ENCODE results near the gene BACE2.
A peak's percentile ranks its signal among the peaks of the same experiment; 100 is the strongest.

Gene BACE2

GRCh38 chr21:41167348-41168342 lies at the start of gene BACE2:
BACE2 (plus strand) TSS chr21:41168160; CDS start chr21:41168264, 104 bp downstream.
- FAIRE-seq = no peak

GRCh38 chr21:41119901-41120300 lies 48.1 kb upstream of the BACE2 start:
- no peak for FAIRE-seq

- no peak for FAIRE-seq
Observed at GRCh38 chr21:41120997-41121396, 47.0 kb upstream of the BACE2 start.

DNA sequence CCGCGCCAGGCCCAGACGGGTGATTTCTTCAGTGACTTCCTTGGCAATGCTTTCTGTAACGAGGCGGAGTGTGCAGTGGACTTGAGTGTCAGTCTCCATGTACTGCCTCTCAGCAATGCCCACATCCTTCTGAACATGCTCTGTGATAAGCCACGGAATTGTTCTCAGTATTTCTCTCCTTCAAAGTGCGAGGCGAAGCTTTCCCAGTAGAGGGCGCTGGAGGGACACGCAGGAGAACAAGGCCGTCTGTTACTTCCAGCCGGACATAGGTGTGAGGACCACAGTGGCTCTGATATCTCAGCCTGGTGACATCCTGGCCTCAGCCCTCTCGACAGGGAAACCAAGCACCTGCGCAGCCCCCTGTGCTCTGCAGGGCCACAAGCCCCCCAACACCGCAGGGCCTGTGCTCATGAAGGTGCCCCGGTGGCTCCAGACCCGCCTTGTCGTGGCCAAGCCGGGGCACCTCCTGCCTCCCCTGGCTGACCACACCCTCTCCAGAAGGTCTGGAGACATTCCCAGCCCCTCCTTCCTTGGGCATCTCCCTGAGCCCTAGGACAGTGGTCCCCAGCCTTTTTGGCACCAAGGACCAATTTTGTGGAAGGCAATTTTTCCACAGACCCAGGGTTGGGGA lies 46.1 kb upstream of the BACE2 start:
- peak; percentile 39 for FAIRE-seq

DNA sequence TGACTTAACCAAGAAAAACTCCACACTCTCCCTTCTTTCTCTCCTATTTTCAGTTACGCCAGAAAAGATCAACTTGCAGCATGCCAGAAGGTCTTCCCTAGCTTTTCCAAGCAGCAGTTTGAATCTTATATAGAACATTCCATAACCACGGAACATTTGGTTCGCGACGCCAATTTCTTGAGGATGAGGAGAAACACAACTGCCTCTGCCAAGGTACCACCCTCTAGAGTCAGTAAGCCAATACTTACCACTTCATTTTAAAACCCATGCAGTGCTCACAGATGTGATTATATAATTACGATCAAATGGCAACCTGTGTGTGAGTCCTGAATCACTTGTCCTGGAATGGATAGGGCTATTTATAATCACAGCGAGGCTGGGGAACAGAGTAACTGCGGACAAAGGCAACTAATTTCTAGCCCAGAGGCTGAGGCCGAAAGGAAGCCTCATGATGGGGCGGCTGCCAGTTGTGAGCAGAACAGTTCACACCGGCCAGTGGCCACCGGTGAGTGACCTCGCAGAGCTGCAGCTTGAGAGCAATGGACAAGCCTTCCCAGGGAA lies 43.2 kb upstream of the BACE2 start:
- no peak for FAIRE-seq

DNA sequence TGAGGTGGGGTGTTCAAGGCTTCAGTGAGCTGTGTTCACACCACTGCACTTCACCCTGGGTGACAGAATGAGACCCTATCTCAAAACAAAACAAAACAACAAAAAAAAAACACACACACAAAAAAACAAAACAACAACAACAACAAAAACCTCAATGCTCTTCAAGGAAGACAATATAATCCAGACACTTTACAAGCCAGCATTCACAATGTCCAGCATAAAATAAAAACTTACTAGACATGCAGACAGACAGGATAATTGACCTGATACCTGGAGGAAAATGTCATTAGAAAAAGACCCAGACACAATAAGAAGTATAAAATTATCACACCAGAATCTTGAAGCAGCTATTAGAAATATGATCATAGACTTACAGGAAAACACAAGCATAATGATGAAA lies 39.0 kb upstream of the BACE2 start:
- FAIRE-seq = no peak

GRCh38 chr21:41130883-41131282 lies 37.1 kb upstream of the BACE2 start:
- no peak for FAIRE-seq

GRCh38 chr21:41133874-41134522 lies 34.0 kb upstream of the BACE2 start:
- FAIRE-seq = peak; percentile 57

DNA sequence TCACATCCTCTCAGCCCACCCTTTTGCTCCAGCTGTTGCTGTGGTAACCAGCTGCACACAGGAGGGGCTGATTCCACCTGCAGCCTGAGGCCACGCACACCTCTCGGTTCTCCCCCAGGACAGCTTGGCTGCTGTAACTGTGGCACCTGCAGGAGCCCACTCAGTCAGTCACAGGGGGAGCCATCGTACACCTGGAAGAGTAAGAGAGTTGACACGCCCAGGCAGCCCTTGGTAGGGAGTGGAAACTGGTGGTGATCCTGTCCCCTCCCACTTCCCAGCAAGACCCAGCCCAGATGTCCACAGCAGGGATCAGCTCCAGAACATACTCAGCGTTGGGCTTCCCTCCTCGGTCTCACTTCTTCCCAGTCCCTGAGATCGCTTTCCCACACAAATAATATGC lies 32.2 kb upstream of the BACE2 start:
- FAIRE-seq = no peak

DNA sequence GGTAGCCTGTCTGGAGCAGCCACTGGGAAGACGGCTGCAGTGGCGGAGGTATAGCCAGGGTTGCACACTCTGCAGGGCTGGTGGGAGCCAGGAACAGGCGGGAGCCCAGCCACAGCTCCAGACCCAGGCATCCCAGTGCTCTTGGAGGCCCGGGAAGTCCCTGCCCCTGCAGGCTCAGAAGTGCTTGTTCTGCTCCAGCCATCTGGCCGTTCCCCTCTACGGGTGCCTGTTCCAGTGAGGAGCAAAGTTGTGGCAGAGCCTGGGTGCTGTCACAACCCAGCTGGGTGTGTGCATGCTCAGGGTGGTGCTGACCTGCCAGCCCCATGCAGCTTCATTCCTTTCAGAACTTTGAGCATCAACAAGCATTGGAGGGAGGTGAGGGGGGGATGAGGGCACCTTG lies 31.7 kb upstream of the BACE2 start:
- no peak for FAIRE-seq

GRCh38 chr21:41137401-41137800 lies 30.6 kb upstream of the BACE2 start:
- FAIRE-seq = no peak

DNA sequence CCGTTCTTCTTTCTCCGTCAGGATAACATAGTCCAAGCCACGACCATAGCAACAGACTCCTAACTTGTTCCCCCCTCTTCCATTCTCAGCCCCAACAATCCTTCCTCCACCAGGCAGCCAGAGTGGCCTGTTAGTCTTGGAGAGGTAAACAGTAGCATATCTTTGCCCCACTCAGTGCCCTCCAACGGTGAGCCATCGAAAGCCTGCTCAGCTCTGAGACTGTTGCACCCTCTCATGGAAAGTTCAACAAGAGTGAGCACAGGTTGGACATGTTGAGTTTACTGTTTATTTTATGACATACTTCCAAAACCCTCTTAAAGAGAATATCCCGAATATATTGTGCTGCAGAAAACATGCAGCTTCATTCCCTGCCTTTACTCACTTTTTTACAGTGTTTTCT lies 30.1 kb upstream of the BACE2 start:
- no peak for FAIRE-seq

- FAIRE-seq = no peak
Observed at GRCh38 chr21:41138711-41139110, 29.2 kb upstream of the BACE2 start.

GRCh38 chr21:41139275-41139674 lies 28.7 kb upstream of the BACE2 start:
- no peak for FAIRE-seq

DNA sequence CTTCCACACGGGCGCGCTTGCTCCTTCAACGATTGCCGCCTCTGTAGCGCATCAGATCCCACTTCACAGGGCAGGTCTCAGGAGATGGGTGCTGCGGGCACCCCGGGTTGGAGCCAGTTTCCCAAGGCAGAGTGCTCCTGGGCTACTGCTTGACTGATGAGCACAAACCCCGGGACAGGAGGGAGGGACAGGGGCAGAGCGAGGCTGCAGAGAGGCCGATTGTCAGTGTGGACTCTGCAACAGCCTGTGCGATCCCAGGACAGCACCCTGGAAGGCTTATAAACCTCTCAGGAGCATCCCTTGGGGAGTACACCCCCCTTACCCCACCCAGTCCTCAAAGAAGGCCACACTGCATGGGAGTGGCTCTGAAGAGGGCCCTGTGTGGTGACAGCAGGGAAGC lies 28.0 kb upstream of the BACE2 start:
- FAIRE-seq = no peak

GRCh38 chr21:41141031-41141457 lies 26.9 kb upstream of the BACE2 start:
- no peak for FAIRE-seq

DNA sequence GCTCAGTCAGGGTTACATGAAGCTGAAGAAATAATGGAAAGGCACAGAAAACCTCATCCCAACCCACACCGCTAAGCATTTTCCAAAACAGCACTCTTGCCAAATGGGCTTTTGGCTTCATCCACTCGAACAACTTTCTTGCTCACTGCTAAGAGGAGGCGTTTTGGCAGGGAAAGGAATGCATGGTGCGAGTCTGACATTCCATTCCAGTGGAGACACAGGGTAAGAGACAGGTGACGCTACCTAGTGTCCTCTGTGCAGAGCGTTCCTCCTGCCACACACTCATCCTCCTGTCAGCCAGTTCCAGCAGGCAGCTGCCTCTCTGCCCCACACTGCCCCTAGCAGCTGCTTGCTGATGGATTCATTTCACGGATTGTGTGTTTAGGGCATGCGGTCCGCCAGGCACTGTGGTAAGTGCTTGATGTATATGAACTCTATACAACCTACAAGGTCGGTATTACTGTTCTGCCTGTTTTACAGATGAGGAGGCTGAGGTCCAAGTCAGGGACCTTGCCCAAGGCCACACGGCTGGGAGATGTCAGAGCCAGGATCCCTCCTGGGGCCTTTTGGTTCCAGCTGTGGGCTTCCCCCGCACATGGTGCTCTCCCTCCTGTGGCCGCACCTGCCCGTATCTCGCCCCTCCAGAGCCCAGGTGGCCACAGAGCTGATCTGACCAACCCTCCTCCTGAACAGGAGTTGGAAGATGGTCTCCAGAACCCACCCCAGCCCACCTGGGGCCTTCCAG lies 25.7 kb upstream of the BACE2 start:
- no peak for FAIRE-seq

GRCh38 chr21:41143596-41144325 lies 24.2 kb upstream of the BACE2 start:
- FAIRE-seq = no peak

- no peak for FAIRE-seq
Observed at GRCh38 chr21:41147096-41147978, 20.6 kb upstream of the BACE2 start.

DNA sequence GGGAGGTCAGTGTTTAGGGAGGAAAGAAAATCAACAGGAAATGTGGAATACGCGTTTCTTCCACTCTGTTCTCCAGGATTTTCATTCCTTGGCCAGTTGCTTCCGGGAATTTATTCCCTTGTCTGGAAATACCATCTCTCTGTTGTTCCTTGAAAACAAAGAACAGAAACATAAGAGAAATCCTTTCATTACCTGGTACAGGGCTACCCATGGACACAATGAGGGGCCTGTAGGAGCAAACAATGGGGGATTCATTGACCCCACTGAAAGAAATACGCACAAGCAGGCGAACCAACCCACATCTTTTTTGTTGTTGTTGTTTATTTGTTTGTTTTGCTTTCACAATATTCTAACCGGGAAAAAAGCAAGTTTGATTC lies 20.0 kb upstream of the BACE2 start:
- FAIRE-seq = no peak

DNA sequence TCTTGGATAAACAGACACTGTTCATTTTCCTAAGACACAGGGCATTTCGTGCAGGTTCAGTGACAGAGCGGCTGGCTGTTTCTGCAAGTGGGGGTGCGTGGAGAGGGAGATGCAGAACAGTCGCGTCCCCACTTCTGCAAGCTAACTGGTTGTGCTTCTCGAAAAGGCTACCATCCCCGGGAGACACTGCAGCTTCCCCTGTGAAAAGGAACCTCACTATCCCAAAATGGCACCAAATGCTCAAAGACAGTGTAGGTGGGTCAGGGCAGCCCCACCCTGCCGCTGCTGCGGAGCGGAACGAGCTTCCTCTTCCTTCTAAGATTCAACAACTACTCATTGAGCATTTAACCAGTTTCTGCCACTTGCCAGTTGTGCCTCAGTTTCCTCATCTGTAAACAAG lies 19.2 kb upstream of the BACE2 start:
- FAIRE-seq = no peak

All from A204.1 (cell line).